HUES48 (cell line): Measurements from ENCODE around the gene GRAMD1C.
A peak's percentile ranks its signal among the peaks of the same experiment; 100 is the strongest.

ENCODE experiments used
- H3K27ac ChIP-seq: one replicate; pipeline ENCODE4 v1.7.0; 2013; ENCODE audit warnings: low read depth, low read length, inconsistent platforms
- H3K27me3 ChIP-seq: 2 replicates; pipeline ENCODE4 v1.6.1; 2013; ENCODE audit warnings: mild to moderate bottlenecking, low read length; ENCODE audit not compliant: control insufficient read depth, insufficient read depth
- H3K36me3 ChIP-seq: 2 replicates; pipeline ENCODE4 v1.6.1; 2013; ENCODE audit warnings: low read length; ENCODE audit not compliant: control insufficient read depth, insufficient read depth
- H3K4me1 ChIP-seq: 2 replicates; pipeline ENCODE4 v1.6.1; 2013; ENCODE audit warnings: mild to moderate bottlenecking, low read length; ENCODE audit not compliant: control insufficient read depth, insufficient read depth
- H3K4me3 ChIP-seq: 2 replicates; pipeline ENCODE4 v1.5.1; 2013; ENCODE audit warnings: mild to moderate bottlenecking, low read depth, low read length
- H3K9ac ChIP-seq: 2 replicates; pipeline ENCODE4 v1.6.1; 2013; ENCODE audit warnings: mild to moderate bottlenecking, low read depth, low read length, moderate library complexity
- H3K9me3 ChIP-seq: 2 replicates; pipeline ENCODE4 v1.6.1; 2013; ENCODE audit warnings: low read length; ENCODE audit not compliant: control insufficient read depth, insufficient read depth

Gene GRAMD1C

DNA sequence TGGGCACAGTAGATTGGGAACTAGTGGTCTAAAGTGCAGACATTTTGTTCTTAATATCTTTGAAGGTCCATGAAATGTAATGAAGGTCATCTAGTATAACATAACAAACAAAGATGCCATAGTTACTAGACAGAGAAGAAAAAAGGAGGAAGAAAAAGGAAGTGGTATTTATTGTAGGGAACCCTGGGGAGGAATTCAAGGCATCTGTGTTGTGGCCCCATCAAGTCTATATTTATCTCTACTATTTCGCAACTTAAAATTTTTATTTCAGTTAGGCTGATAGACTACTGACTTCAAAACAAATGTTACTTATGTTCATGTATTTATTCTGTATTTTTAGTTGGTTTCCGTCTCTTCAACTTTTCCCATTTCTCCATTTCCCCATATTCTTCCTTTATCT is 60.3 kb downstream of the GRAMD1C start:
- no peak overlapping the region for H3K9ac ChIP-seq
- no peak overlapping the region for H3K27ac ChIP-seq
- no peak overlapping the region for H3K4me3 ChIP-seq

DNA sequence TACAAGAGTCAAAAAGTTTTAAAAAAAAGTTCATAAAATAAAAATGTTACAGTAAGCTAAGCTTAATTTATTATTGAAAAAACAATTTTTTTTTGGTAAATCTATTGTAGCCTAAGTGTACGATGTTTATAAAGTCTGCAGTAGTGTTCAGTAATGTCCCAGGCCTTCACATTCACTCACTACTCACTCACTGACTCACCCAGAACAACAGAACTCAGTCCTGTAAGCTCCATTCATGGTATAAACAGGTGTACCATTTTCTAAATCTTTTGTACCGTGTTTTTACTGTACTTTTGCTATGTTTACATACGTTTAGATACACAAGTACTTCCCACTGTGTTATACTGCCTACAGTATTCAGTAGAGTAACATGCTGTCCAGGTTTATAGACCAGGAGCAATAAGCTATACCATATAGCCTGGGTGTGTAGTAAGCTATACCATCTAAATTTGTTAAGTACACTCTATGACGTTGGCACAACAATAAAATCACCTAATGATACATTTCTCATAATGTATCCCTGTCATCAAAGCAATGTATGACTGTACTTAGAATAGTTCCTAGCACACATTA is 68.1 kb downstream of the GRAMD1C start:
- H3K4me3 ChIP-seq = no peak overlapping the region
- no peaks in the 10 kb centered on the region for H3K4me1 ChIP-seq
- no peak overlapping the region for H3K9ac ChIP-seq
- no peak overlapping the region for H3K27ac ChIP-seq
- no peaks in the 10 kb centered on the region for H3K36me3 ChIP-seq
- H3K27me3 ChIP-seq = no peaks in the 10 kb centered on the region
- peaks cover 4% of the 10 kb centered on the region; the same call in 1 of the 2 replicates for H3K9me3 ChIP-seq

More for the DNA sequence above, 60.3 kb downstream of the GRAMD1C start:
- no peaks in the 10 kb centered on the region for H3K9me3 ChIP-seq
- no peaks in the 10 kb centered on the region for H3K27me3 ChIP-seq
- no peaks in the 10 kb centered on the region for H3K36me3 ChIP-seq
- peaks cover 8% of the 10 kb centered on the region; the same call in 1 of the 2 replicates for H3K4me1 ChIP-seq

DNA sequence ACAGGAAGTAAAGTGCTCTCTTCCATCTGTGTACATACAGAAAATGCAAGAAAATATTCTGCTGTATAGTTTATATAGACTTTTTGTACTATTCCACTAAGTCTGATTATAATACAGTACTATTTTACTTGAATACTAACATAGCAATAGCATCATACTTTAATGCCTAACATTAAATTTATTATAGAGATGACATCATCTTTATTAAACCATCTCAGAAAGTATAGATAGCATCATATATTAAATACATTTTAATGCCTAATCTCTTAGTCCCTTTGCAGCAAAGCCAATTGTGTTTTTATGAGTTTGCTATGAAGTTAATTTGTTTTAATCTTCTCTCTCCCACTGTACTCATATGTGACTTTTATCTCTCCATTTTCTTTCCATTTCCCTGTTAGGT is 69.5 kb downstream of the GRAMD1C start:
- Histone ChIP-seq H3K9me3 (peaks cover 4% of the 10 kb centered on the region; the same call in 1 of the 2 replicates), H3K4me3 (no peak overlapping the region), H3K9ac (no peak overlapping the region), H3K27me3 (no peaks in the 10 kb centered on the region), H3K36me3 (no peaks in the 10 kb centered on the region), H3K4me1 (0 out of 2 replicates have a peak, but pooled peaks cover 4% of the 10 kb centered on the region), H3K27ac (no peak overlapping the region)

DNA sequence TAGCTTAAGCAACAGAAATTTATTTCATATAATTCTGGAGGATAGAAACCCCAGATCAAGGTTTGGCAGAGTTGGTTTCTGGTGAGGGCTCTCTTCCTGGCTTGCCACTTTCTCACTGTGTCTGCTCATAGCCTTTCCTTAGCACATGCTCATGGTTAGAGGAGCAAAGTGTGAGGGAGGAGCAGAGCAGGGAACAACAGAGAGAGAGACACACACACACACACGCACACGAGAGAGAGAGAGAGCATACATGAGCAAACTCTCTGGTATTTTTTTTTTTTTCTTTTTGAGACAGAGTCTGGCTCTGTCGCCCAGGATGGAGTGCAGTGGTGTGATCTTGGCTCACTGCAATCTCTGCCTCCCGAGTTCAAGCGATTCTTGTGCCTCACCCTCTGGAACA is 72.4 kb downstream of the GRAMD1C start:
- no peak overlapping the region for H3K27ac ChIP-seq
- no peak overlapping the region for H3K9ac ChIP-seq
- H3K4me1 ChIP-seq = 0 out of 2 replicates have a peak, but pooled peaks cover 4% of the 10 kb centered on the region
- no peak overlapping the region for H3K4me3 ChIP-seq
- no peaks in the 10 kb centered on the region for H3K9me3 ChIP-seq
- H3K36me3 ChIP-seq = no peaks in the 10 kb centered on the region
- no peaks in the 10 kb centered on the region for H3K27me3 ChIP-seq

DNA sequence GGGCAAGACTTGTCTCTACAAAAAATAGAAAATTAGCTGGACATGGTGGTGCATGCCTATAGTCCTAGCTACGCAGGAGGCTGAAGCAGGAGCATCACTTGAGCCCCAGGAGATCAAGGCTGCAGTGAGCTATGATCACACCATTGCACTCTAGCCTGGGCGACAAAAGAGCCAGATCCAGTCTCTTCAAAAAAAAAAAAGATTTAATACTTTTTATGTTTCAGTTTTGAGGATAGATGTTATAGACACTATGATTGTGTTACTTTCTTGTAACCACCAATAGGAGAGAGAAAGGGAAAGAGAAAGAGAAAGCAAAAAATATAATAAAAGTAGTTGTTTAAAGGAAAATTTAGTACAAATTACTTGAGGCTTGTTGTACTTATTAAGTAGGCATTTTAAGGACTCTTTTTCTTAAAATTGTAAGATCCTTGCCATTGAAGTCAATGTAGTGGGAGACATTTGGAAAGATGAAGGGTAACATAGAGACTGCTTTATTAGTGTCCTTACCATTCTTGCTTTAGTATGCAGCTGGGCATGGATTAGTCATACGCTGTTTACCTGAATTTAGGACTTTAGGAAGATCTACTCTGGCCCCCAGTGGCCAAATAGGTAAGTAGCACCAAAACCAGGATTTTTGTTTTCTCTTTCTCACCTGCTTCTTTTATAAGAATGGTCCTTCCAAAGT is 74.1 kb downstream of the GRAMD1C start:
- Histone ChIP-seq H3K27ac (peak overlapping the region; percentile 10), H3K4me3 (no peak overlapping the region), H3K4me1 (0 out of 2 replicates have a peak, but pooled peaks cover 4% of the 10 kb centered on the region), H3K27me3 (no peaks in the 10 kb centered on the region), H3K9ac (no peak overlapping the region), H3K9me3 (no peaks in the 10 kb centered on the region), H3K36me3 (no peaks in the 10 kb centered on the region)

DNA sequence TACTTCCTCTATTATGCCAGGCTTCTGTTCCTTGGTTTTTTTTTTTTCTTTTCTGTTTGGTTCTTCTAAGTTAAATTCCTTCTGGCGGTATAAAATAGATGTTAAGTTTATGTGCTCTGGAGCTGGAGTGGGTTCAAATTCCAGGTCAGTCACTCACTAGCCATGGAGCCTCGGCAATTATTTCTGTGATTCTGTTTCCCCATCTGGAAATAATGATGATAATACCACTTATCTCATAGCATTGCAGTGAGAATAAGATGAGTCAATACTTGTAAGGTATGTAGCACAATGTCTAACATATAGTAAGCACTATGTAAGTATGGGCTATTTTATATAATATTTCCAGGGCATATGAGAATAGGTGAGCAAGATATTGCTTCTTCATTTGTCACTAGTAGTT is 76.1 kb downstream of the GRAMD1C start:
- no peaks in the 10 kb centered on the region for H3K9me3 ChIP-seq
- H3K36me3 ChIP-seq = no peaks in the 10 kb centered on the region
- no peak overlapping the region for H3K9ac ChIP-seq
- H3K4me3 ChIP-seq = no peak overlapping the region
- H3K4me1 ChIP-seq = 0 out of 2 replicates have a peak, but pooled peaks cover 4% of the 10 kb centered on the region
- H3K27me3 ChIP-seq = no peaks in the 10 kb centered on the region
- no peak overlapping the region for H3K27ac ChIP-seq

DNA sequence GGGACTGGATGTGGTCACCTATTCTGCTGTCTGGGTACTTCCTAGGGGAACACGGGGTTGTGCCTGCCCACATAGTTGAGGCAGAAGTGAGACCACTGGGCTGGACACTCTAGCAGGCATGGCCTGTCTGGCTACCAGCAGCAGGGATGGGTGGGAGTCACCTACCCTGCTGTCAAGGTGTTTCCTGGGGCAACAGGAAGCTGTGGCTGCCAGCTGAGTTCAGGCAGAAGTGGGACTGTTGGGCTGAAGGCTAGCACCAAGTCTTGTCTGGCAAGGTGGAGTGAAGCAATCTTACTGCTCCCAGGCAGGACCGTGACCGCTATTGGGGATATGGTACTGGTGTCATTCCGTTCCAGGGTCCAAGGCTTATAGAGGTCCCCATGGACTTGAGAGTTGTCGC is 89.0 kb downstream of the GRAMD1C start:
- no peak overlapping the region for H3K9ac ChIP-seq
- no peaks in the 10 kb centered on the region for H3K36me3 ChIP-seq
- no peak overlapping the region for H3K27ac ChIP-seq
- peaks cover 7% of the 10 kb centered on the region; the same call in 1 of the 2 replicates for H3K9me3 ChIP-seq
- no peaks in the 10 kb centered on the region for H3K27me3 ChIP-seq
- H3K4me1 ChIP-seq = peaks cover 10% of the 10 kb centered on the region
- no peak overlapping the region for H3K4me3 ChIP-seq

DNA sequence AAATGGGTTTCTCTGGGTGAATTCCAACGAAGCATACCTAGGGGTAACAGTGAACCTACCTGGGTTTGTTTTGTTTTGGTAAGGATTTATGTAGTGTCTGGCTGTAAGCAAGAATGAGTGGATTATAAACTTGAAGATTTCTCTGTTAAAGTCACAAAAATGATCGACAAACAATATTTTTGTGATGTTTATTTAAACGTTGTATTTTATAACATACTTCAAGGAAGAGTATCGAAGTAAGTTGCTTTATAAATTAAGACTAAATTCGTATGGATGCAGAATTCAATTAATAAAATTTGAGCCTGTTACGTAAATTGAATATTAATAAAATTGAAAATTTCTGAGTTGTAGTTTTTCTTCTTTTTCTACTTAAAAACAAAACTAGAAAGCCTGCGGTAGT is 108.2 kb downstream of the GRAMD1C start:
- no peak overlapping the region for H3K27ac ChIP-seq
- no peaks in the 10 kb centered on the region for H3K9me3 ChIP-seq
- H3K4me1 ChIP-seq = peaks cover 19% of the 10 kb centered on the region
- 0 out of 2 replicates have a peak, but pooled peaks cover 6% of the 10 kb centered on the region for H3K36me3 ChIP-seq
- H3K9ac ChIP-seq = no peak overlapping the region; the same call in 1 of the 2 replicates
- H3K4me3 ChIP-seq = peak overlapping the region; percentile 68
- 0 out of 2 replicates have a peak, but pooled peaks cover 5% of the 10 kb centered on the region for H3K27me3 ChIP-seq

DNA sequence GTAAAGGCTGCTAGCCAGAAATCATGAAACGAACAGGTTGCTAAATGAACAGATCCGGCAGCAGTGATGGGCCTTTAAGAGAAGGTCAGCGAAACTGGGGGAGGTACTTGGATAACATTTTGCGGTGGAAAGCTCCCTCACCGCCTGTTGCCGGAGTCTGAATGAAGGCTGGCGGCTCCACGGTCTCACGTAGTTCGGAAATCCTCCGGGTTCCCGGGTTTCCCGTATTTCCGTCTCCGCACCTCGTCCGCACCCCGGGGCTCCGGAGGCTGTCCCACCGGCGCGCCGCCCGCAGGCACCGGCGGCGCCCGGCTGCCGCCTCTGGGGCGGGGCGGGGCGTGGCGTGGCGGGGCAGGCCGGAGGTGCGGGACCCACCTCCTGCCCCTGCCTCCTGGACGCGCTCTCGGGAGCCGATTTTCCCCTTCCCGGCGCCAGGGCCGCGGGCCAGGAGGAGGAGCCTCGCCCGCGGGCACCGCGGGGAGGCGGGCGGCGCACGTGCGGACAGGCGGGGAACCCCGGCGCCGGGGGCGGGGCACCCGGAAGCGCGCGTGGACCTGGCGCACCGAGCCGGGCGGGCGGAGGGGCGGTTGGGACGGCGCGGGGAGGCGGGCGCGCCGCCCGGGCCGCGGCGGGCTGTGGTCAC is 108.9 kb downstream of the GRAMD1C start, which contains the start of gene ZDHHC23:
Gene ZDHHC23, plus strand, starts transcription at position 642 of the 643 bp plus-strand sequence. CDS start 790 bp downstream, outside the sequence.
- H3K9me3 ChIP-seq = no peaks in the 10 kb centered on the region
- H3K4me3 ChIP-seq = peak within 1 kb of the TSS; percentile 68
- 0 out of 2 replicates have a peak, but pooled peaks cover 5% of the 10 kb centered on the region for H3K27me3 ChIP-seq
- peak within 1 kb of the TSS; percentile 56 for H3K9ac ChIP-seq
- H3K27ac ChIP-seq = peak within 1 kb of the TSS; percentile 62
- peaks cover 19% of the 10 kb centered on the region for H3K4me1 ChIP-seq
- H3K36me3 ChIP-seq = 0 out of 2 replicates have a peak, but pooled peaks cover 9% of the 10 kb centered on the region

DNA sequence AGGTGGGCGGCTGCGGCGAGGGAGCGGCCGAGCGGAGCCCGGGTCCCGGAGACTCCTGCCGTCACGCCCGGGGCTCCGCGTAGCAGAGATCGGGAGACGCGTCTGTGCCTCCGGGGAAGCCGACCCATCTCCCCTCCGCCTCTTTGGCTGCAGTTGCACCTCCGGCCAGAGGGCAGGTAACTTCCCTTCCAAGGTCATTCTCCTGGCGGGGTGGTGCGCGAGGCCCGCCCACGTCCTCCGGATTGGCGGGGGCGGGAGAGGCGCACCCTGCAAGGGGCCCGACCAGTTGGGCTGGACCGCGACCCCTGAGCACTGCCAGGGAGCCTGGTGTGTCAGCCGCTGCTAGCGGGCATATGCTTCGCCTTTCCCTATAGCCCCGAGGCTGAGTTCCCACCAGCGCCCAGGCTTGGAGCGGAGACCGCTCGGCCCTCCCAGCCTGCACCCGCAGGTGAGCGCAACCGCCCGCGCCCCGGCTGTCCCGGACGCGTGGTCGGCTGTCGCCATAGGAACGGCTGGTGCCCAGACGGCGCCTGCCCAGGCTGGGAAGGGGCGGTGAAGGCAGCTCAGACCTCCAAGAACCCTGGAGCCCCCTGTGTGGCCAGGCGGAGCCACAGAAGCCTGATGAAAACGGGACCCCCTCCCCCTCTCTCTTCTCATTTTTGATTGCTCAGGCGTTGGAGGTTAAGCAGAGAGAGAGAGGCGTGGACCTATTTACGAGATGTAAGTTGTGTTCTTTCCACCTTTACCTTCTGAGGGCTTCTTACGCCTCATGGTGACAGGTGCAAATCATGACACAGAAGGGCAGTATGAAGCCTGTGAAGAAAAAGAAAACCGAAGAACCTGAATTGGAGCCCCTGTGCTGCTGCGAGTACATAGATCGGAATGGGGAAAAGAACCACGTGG is 109.7 kb downstream of the GRAMD1C start:
- Histone ChIP-seq H3K4me3 (peak overlapping the region; percentile 68), H3K36me3 (peaks cover 12% of the 10 kb centered on the region; the same call in 1 of the 2 replicates), H3K9ac (peak overlapping the region; percentile 35; the same call in 1 of the 2 replicates), H3K4me1 (peaks cover 17% of the 10 kb centered on the region), H3K27ac (peak overlapping the region; percentile 62), H3K27me3 (0 out of 2 replicates have a peak, but pooled peaks cover 5% of the 10 kb centered on the region), H3K9me3 (no peaks in the 10 kb centered on the region)
